ENCODE results near the gene DYNLRB2.

Gene DYNLRB2

GRCh38 chr16:80585764-80586163, 45.0 kb downstream of the DYNLRB2 start:
- Histone ChIP-seq H3K27ac (replicated peaks) (no peak overlapping the region), H3K27me3 (ENCODE audit: insufficient read depth, poor library complexity, severe bottlenecking) (no peaks in the 10 kb centered on the region), H3K4me3 (replicated peaks; ENCODE audit: insufficient read depth, low read length) (no peak overlapping the region)
- no peak for TF ChIP-seq GABPA (IDR thresholded peaks at IDR 0.05; ENCODE audit: low read depth)
- TF ChIP-seq REST (IDR thresholded peaks at IDR 0.05; ENCODE audit: insufficient replicate concordance, low read depth): no peak
- TF ChIP-seq CTCF (IDR thresholded peaks at IDR 0.05; ENCODE audit: insufficient read depth, low read length): no peak
- no peak for TF ChIP-seq SPI1 (IDR thresholded peaks at IDR 0.05; ENCODE audit: borderline replicate concordance, low read depth)
- no peak for TF ChIP-seq POLR2AphosphoS5 (IDR thresholded peaks at IDR 0.05; ENCODE audit: low read depth)
- DNase-seq (ENCODE audit: low read depth in 1 of 2, low spot score in 1 of 2): no peak

- Histone ChIP-seq H3K27ac (replicated peaks) (no peak overlapping the region), H3K4me3 (replicated peaks; ENCODE audit: insufficient read depth, low read length) (no peak overlapping the region), H3K27me3 (ENCODE audit: insufficient read depth, poor library complexity, severe bottlenecking) (no peaks in the 10 kb centered on the region)
- DNase-seq (ENCODE audit: low read depth in 1 of 2, low spot score in 1 of 2): no peak
- TF ChIP-seq GABPA (IDR thresholded peaks at IDR 0.05; ENCODE audit: low read depth) (no peak), CTCF (IDR thresholded peaks at IDR 0.05; ENCODE audit: insufficient read depth, low read length) (no peak), POLR2AphosphoS5 (IDR thresholded peaks at IDR 0.05; ENCODE audit: low read depth) (no peak), REST (IDR thresholded peaks at IDR 0.05; ENCODE audit: insufficient replicate concordance, low read depth) (no peak), SPI1 (IDR thresholded peaks at IDR 0.05; ENCODE audit: borderline replicate concordance, low read depth) (no peak)
Observed at GRCh38 chr16:80586476-80586875, 45.7 kb downstream of the DYNLRB2 start.

GRCh38 chr16:80587071-80587470, 46.3 kb downstream of the DYNLRB2 start:
- DNase-seq (ENCODE audit: low read depth in 1 of 2, low spot score in 1 of 2): no peak
- TF ChIP-seq POLR2AphosphoS5 (IDR thresholded peaks at IDR 0.05; ENCODE audit: low read depth): no peak
- TF ChIP-seq CTCF (IDR thresholded peaks at IDR 0.05; ENCODE audit: insufficient read depth, low read length): no peak
- no peak for TF ChIP-seq SPI1 (IDR thresholded peaks at IDR 0.05; ENCODE audit: borderline replicate concordance, low read depth)
- TF ChIP-seq GABPA (IDR thresholded peaks at IDR 0.05; ENCODE audit: low read depth): no peak
- TF ChIP-seq REST (IDR thresholded peaks at IDR 0.05; ENCODE audit: insufficient replicate concordance, low read depth): no peak
- H3K4me3 ChIP-seq (replicated peaks; ENCODE audit: insufficient read depth, low read length): no peak overlapping the region
- H3K27me3 ChIP-seq (ENCODE audit: insufficient read depth, poor library complexity, severe bottlenecking): no peaks in the 10 kb centered on the region
- H3K27ac ChIP-seq (replicated peaks): no peak overlapping the region

Measured in HL-60 (cell line).